ENCODE measurements around the gene CALU. TPM values are rescaled to one million over a fixed set of nuclear protein-coding genes. Genes with fewer than 3 reads are reported as not detected.

Gene CALU
- total RNA-seq, 1 donor from 2014 or later, result 96.0 TPM

GRCh38 chr7:128775744-128776474, 36.8 kb downstream of the CALU start, which contains the start of gene OPN1SW:
Gene OPN1SW, minus strand, starts transcription at chr7:128775794. Its CDS starts 13 bp downstream, at chr7:128775781.
- ATAC-seq, result no peak
- intact Hi-C loops (cut with DNase I), result no loop called here
- DNase-seq (ENCODE audit: low spot score), result no peak

DNA sequence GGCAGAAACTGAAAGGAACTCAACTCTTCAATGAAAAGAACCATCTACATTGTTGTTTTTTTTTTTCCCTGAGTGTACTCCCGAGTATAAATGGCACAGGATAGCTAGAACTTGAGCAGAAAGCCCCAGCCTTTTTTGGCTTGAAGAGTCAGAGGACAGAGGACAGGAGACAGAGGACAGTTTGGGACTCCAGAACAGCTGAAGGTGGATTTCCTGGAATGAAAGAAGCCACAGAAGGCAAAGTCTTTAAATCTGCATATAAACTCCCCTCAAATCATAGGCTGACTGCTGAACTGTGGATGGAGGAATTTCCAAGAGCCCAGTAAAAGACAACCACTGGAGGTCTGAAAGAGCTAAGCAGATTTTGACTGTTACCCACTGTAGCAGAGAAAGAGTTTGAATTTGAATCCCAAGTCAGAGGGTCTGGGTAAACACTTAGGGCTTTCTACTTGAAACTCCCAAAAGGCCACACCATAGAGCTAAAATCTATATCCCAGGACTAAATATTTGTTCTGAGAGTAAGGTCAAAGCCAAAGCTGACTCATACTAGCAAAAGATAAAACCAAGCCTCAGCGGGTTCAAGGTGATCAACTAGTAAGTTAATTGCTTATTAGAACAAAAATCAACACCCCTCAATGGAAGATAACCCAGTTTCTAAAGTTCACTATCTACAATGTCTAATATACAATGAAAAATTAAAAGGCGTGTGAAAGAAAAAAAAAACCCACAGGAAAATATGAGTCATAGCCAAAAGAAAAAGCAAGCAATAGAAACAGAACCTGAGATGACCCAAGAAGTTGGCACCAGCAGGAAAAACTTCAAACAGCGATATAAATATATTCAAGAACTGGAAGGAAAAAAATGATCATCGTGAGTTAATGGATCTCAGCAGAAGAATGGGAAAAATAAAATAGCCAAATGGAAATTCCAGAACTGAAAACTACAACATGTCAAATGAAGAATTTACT, 38.3 kb downstream of the CALU start:
- no peak for ATAC-seq
- intact Hi-C loops (cut with DNase I), result no loop called here

DNA sequence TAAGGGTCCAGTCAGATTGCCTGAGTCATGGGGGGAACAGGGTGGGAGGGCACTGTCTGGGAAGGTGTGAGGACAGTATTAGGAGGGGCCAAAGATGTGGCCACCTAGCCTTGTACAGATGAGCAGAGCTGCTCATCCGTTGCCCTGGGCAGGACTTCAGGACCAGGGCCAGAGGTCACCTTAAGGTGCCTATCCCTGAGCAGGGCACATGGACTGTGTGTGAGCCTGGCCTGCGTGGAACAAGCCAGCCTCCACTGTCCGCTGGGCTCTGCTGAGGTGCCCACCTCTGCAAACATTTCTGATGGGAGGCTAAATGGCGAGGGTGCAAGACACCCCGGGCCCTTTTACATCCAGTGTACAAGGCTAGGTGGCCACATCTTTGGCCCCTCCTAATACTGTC, 39.8 kb downstream of the CALU start:
- DNase-seq (ENCODE audit: low spot score), result no peak
- intact Hi-C loops (cut with DNase I), result no loop called here
- ATAC-seq, result no peak

More for the DNA sequence above, 38.3 kb downstream of the CALU start:
- DNase-seq (ENCODE audit: low spot score), result no peak

DNA sequence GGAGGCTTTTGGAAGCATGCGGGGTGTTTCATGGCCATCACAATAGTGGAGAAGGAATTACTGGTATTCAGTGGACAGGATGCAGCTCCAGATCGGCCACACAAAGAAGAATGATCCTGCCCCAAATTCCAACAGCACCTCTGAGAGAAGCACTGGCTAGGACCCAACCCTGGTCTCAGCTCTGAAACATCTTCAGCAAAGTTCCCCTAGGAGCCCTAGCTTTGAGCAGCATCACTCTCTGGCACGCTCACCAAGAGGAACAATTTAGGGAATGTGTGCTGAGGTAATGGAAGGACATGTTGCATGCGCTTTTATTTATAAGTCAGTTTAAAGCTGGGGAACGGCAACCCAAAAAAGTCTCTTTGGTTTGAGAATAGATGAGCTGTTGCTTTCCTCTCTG, 42.0 kb downstream of the CALU start:
- DNase-seq (ENCODE audit: low spot score) (no peak), ATAC-seq (peak; percentile 80)
- intact Hi-C loops (cut with DNase I), result no loop called here

GRCh38 chr7:128781851-128782250, 42.7 kb downstream of the CALU start:
- ATAC-seq, result no peak
- DNase-seq (ENCODE audit: low spot score), result no peak
- intact Hi-C loops (cut with DNase I), result no loop called here

DNA sequence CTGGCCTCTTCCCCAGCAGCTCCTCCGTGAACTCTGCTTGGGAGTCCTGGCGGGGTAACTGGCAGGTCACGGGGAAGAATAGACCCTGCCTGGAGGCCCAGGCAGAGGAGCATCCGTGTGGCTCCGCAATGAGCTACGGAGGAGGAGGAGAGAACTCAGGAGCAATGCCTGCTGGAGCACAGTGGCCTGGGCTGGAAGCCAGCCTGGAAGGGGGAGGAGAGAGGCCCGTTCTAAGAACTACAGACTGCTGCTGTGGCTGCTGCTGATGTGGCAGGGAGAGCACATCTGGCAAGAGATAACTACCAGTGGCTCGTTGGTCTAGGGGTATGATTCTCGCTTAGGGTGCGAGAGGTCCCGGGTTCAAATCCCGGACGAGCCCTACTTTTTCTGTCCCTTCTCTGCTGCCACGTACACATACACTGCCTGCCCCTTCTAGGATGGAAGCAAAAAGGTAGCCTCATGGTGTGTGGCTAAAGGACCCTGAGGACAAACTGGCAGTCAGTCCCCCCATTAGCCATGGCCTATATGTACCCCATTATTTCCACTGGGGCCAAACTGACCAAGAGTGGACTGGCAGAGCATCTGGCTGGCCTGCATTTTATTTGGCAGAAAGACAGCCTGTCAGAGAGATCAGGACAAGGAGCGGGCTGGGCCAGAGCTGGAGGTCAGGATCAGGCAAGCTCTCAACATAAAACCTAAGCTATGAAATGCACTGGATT, 44.1 kb downstream of the CALU start:
- DNase-seq (ENCODE audit: low spot score) (peak; percentile 77), ATAC-seq (peak; percentile 90)
- intact Hi-C loops (cut with DNase I), result no loop called here

- no peak for DNase-seq (ENCODE audit: low spot score)
- intact Hi-C loops (cut with DNase I), result no loop called here
- no peak for ATAC-seq
Observed at GRCh38 chr7:128785738-128786137, 46.6 kb downstream of the CALU start.

DNA sequence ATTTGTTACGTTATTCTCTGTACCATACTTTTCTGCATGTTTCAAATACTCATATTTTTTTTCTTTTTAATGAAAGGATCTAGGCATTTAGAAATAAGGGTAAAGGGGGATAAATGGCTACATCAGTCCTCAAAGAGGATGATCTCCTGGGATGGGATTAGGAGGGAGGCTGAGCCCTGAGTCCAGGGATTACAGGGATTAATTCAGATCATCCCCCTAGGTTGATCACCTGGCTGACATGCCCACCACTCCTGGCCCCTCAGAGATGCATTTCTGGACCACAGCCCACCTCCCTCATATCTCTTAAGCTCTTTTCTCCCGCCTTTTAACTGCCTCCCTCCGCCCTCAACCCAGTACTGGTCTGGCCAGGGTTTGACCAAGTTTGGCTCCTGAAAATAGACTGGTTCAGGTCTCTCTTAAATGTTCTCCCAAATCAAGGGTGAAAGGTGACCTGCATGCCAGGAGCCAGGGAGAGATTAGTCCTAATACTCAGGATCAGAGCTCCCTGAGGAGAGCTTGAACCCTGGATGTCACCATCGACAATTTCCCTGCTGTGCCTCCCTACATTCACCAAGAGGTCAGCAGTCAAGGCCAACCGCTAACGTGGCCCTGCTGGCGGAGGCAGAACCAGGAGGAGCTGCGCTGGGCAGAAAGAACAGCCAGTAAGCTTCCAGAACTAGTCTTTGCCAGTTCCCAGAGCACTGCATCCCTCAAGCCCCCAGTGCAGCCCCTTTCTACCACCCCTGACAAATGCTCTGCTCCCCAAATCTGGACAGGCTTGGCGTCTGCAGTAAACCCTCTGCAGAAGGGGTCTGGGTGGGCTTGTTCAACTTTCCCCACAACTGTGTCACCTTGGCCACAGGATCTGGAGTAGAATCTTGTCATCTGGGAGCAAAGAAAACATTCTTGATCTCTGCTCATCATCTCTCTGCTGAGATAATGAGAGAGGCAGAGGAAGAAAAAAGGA, 49.6 kb downstream of the CALU start:
- intact Hi-C loops (cut with DNase I), result no loop called here
- no peak for DNase-seq (ENCODE audit: low spot score)
- ATAC-seq, result no peak

GRCh38 chr7:128790315-128791041, 51.3 kb downstream of the CALU start:
- DNase-seq (ENCODE audit: low spot score), result no peak
- intact Hi-C loops (cut with DNase I), result no loop called here
- ATAC-seq, result peak; percentile 41

- peak; percentile 75 for ATAC-seq
- DNase-seq (ENCODE audit: low spot score), result peak; percentile 81
- intact Hi-C loops (cut with DNase I), result no loop called here
Observed at GRCh38 chr7:128791121-128791971, 52.2 kb downstream of the CALU start, which contains the start of gene CCDC136. Gene CCDC136, plus strand, starts transcription at chr7:128791968. Its CDS starts 444 bp downstream, at chr7:128792412.

- DNase-seq (ENCODE audit: low spot score) (no peak), ATAC-seq (peak; percentile 11)
- intact Hi-C loops (cut with DNase I), result no loop called here
Observed at GRCh38 chr7:128791972-128792327, 52.8 kb downstream of the CALU start.

DNA sequence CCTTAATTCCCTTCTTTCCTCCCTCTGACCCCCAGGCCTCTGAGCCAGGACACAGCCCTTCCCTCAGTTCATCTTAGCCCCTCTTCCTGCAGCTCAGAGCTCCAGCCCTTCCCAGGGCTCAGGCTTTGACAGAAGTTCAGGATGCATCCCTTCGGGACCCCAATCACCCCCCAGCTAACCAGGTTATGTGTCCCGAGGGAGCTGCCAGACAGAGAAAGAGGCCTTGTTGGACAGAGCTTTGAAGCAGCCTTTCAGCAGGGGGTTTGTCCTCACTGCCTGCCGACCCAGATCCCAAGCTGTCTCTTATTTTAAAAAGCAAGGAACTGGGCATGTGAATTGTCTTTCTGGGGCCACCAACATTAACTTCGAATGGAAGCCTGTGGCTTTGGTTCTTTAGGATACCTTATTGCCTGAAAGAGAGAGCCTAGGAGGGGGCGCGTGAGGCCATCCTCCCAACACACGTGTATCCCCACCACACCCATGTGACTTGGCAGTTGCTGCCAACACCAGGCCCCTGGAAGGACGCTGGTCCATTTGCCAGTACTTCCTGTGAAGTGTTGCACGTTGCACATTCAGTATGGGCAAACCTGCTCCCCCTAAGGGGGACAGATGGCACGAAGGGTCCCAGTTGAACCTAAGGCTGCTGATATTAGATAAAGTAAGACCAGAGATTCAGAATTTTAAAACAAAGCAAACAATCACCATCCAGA, 53.5 kb downstream of the CALU start:
- ATAC-seq, result no peak
- no peak for DNase-seq (ENCODE audit: low spot score)
- intact Hi-C loops (cut with DNase I), result no loop called here

DNA sequence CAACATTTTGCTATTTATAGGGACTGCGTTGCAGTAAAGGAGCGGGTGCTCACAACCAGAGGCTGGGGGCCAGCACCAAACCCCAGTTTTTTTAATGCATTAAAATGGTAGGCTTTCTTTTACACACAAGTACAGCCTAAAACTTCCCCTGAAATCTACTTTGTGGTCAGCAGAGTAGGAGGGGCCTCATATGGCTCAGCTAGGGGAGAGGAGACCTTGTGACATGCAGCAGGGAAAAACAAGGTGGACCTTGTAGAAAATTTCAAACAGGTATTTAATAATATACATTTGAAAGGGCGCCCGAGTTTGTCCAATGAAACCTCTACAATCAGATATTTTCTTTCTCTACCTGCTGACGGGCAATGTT, 54.0 kb downstream of the CALU start:
- intact Hi-C loops (cut with DNase I), result no loop called here
- no peak for ATAC-seq
- DNase-seq (ENCODE audit: low spot score), result no peak

- DNase-seq (ENCODE audit: low spot score) (no peak), ATAC-seq (no peak)
- intact Hi-C loops (cut with DNase I), result no loop called here
Observed at GRCh38 chr7:128794020-128794419, 54.9 kb downstream of the CALU start.

DNA sequence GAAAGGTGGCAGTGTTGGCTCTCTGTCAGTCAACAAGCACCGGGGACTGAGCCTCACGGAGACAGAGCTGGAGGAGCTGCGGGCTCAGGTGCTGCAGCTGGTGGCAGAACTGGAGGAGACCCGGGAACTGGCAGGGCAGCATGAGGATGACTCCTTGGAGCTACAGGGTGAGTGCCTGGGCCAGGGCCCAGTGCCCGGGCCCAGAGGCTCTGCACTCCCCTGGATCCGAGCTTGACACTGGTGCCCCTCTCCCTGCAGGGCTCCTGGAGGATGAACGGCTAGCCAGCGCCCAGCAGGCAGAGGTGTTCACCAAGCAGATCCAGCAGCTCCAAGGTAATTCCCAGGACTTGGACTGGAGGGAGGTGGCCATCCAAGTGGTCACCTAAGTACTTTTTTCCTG, 55.3 kb downstream of the CALU start:
- ATAC-seq (no peak), DNase-seq (ENCODE audit: low spot score) (no peak)
- intact Hi-C loops (cut with DNase I), result no loop called here

DNA sequence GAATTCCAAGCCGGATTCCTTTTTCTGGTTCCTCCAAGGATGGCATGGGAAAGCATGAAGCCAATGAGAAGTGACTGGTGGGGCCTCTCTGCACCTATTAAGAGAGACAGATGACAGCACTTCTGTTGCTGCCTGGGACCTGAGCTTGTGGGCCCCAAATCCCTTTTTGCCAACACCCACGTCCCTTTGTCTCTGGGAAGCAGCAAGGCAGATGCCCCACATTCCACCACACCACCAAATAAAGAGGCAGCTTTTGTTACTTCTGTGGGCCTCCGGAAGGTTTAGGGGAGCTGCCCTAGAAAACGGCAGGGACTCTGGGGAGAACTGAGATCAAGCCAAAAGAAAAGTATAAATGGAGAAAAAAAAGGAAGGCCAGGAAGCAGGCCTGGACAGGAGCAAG, 56.0 kb downstream of the CALU start:
- DNase-seq (ENCODE audit: low spot score), result no peak
- intact Hi-C loops (cut with DNase I), result no loop called here
- no peak for ATAC-seq

Measured in sciatic nerve (tissue), 2 donors.